Suprapubic skin (tissue), 4 donors: Measurements from ENCODE around the gene HPDL. TPM values are rescaled to one million over a fixed set of nuclear protein-coding genes. Genes with fewer than 3 reads are reported as not detected.
"Not testable (repeated sequence)": the region's sequence is repeated elsewhere in the genome, so short reads cannot be mapped to it uniquely, and the experiment has no call there.

Source experiments
- DNase-seq, 2 donors: peaks; one replicate each; pipeline ENCODE4 v3.0.0-alpha.2; 2019; ENCODE audit warnings: low spot score in 2 of 2
- H3K27ac ChIP-seq: fragments of 200-600 bp; sonication (generic); one replicate; pipeline ENCODE4 v1.5.1; 2019
- H3K27me3 ChIP-seq: fragments of 200-600 bp; sonication (generic); one replicate; pipeline ENCODE4 v1.5.1; 2019
- H3K36me3 ChIP-seq: fragments of 200-600 bp; sonication (generic); one replicate; pipeline ENCODE4 v1.5.1; 2019
- H3K4me1 ChIP-seq: fragments of 200-600 bp; sonication (generic); one replicate; pipeline ENCODE4 v1.5.1; 2019
- H3K4me3 ChIP-seq: fragments of 200-600 bp; sonication (generic); one replicate; pipeline ENCODE4 v1.5.1; 2019; ENCODE audit warnings: mild to moderate bottlenecking
- H3K9me3 ChIP-seq: fragments of 200-600 bp; sonication (generic); one replicate; pipeline ENCODE4 v1.5.1; 2019
- EP300 ChIP-seq: sonication (generic); formaldehyde crosslinking; IDR thresholded peaks from one replicate; pipeline ENCODE4 v1.6.1; 2017; ENCODE audit warnings: antibody characterized with exemption
- POLR2A ChIP-seq, 2 donors: fragments of 450-650 bp; IDR thresholded peaks; one replicate each; pipeline ENCODE4 v1.6.1; 2017; ENCODE audit warnings: antibody characterized with exemption in 2 of 2, mild to moderate bottlenecking in 2 of 2, moderate library complexity in 2 of 2
- POLR2AphosphoS5 ChIP-seq, 3 donors: sonication (generic); formaldehyde crosslinking; IDR thresholded peaks; one replicate each; pipeline ENCODE4 v1.6.1; 2017; ENCODE audit warnings: antibody characterized with exemption in 3 of 3
- WGBS: methylation state at CpG from one replicate; pipeline ENCODE4 v1.1.5; 2018; 5-methylcytosine and 5-hydroxymethylcytosine counted together
- total RNA-seq, 4 donors: library from RNA; depleted of rRNA; stranded (reverse); fragments of >200 nt; gene quantifications; one replicate each; pipeline ENCODE4 v1.1.0, GENCODE V29; 2016
- TF ChIP-seq, protein P1 (sequence below), 2 donors: fragments of 200-600 bp in 1 of 2; fragments of 450-650 bp in 1 of 2; sonication (generic) in 1 of 2; IDR thresholded peaks; one replicate each; pipeline ENCODE4 v1.5.1; 2016 to 2019; ENCODE audit warnings: antibody characterized with exemption in 2 of 2, mild to moderate bottlenecking in 1 of 2, moderate library complexity in 1 of 2

The HPDL gene
- total RNA-seq, 4 donors from 2014 or later: 1.1 to 3.3 (median 2.7) TPM; not detected in 1

DNA sequence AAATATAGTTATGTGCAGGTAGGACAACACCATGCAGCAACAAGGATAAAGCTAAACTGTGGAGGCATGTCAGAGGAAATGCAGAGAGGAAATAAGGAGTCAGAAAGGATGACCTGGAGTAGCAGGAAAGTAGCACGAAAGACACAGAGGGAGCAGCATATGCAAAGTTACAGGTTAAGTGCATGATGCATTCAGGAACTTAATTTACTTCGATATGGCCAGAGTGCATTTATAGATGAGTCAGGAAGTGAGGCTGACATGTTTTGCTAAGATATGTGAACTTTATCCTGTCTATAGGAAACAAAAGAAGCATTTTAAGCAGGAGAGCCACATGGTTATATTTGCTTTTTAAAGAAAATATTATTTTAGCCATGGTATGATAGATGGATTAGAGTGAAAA lies 29.0 kb downstream of the HPDL start:
- no peak for DNase-seq
- TF ChIP-seq, protein P1, sequence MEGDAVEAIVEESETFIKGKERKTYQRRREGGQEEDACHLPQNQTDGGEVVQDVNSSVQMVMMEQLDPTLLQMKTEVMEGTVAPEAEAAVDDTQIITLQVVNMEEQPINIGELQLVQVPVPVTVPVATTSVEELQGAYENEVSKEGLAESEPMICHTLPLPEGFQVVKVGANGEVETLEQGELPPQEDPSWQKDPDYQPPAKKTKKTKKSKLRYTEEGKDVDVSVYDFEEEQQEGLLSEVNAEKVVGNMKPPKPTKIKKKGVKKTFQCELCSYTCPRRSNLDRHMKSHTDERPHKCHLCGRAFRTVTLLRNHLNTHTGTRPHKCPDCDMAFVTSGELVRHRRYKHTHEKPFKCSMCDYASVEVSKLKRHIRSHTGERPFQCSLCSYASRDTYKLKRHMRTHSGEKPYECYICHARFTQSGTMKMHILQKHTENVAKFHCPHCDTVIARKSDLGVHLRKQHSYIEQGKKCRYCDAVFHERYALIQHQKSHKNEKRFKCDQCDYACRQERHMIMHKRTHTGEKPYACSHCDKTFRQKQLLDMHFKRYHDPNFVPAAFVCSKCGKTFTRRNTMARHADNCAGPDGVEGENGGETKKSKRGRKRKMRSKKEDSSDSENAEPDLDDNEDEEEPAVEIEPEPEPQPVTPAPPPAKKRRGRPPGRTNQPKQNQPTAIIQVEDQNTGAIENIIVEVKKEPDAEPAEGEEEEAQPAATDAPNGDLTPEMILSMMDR (IDR thresholded peaks at IDR 0.05): no peak
- TF ChIP-seq EP300 (no peak), POLR2AphosphoS5 (IDR thresholded peaks at IDR 0.05) (no peak), POLR2A (IDR thresholded peaks at IDR 0.05) (no peak)

DNA sequence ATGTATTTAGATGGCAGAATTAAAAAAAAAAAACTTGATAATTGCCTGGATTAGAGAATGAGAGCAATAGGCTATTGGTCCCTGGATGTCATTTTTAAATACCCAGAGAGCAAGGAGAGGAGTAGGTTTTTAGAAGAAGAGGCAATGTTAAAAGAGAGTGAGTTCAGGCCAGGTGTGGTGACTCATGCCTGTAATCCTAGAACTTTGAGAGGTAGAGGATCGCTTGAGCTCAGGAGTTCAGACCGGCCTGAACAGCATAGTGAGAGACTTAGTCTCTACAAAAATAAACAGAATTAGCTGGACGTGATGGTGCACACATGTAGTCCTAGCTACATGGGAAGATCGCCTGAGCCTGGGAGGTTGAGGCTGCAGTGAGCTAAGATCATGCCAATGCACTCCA lies 29.5 kb downstream of the HPDL start:
- Histone ChIP-seq H3K27ac (no peak overlapping the region), H3K36me3 (peaks cover 12% of the 10 kb centered on the region), H3K9me3 (no peaks in the 10 kb centered on the region), H3K4me3 (no peak overlapping the region), H3K4me1 (peaks cover 14% of the 10 kb centered on the region), H3K27me3 (no peaks in the 10 kb centered on the region)
- DNase-seq: no peak
- TF ChIP-seq POLR2AphosphoS5 (IDR thresholded peaks at IDR 0.05) (no peak), POLR2A (IDR thresholded peaks at IDR 0.05) (no peak), EP300 (no peak)
- TF ChIP-seq, protein P1 (IDR thresholded peaks at IDR 0.05): no peak
- 59% methylated on average over 4 of the region's 4 CpGs for WGBS

More for the DNA sequence above, 29.0 kb downstream of the HPDL start:
- Histone ChIP-seq H3K36me3 (peaks cover 12% of the 10 kb centered on the region), H3K4me3 (no peak overlapping the region), H3K27me3 (no peaks in the 10 kb centered on the region), H3K9me3 (no peaks in the 10 kb centered on the region), H3K4me1 (peaks cover 9% of the 10 kb centered on the region), H3K27ac (no peak overlapping the region)
- 57% methylated on average over 2 of the region's 2 CpGs for WGBS

DNA sequence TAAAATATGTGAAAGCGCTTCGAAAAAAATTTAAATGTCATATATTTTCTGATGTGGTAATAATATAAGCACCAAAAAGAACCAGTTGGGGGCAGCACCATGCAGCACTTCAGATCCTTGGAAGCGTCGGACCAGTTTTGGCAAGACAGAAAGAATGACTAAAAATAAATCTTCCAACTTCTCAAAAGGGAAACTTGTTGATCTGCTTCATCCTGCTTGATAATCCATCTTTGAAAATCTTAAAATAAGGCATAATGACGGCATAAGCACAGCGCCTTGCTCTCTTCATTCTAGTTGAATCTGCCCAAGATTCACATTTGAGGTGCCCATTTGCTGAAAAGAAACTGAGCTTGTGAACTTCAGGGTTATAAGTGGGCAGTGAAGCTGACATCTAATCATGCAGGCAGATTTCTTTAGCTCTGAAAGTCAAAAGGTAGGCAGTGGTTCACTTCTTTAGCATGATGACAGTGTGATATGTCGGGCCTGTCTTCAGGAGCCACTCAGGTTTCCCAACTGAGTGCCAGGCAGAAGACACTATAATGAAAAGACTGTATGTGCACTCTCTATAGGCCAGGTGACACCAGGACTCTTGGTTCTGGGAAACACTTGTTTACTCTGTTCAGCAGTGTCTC lies 33.3 kb downstream of the HPDL start:
- Histone ChIP-seq H3K9me3 (no peaks in the 10 kb centered on the region), H3K27ac (peak overlapping the region; percentile 79), H3K4me1 (peaks cover 21% of the 10 kb centered on the region), H3K36me3 (no peaks in the 10 kb centered on the region), H3K27me3 (no peaks in the 10 kb centered on the region), H3K4me3 (no peak overlapping the region)
- WGBS: 13% methylated on average over 7 of the region's 7 CpGs
- no peak for TF ChIP-seq POLR2A (IDR thresholded peaks at IDR 0.05)
- no peak for TF ChIP-seq EP300
- TF ChIP-seq, protein P1 (IDR thresholded peaks at IDR 0.05): peak; percentile 42 to 54
- no peak for TF ChIP-seq POLR2AphosphoS5 (IDR thresholded peaks at IDR 0.05)
- DNase-seq: no peak

DNA sequence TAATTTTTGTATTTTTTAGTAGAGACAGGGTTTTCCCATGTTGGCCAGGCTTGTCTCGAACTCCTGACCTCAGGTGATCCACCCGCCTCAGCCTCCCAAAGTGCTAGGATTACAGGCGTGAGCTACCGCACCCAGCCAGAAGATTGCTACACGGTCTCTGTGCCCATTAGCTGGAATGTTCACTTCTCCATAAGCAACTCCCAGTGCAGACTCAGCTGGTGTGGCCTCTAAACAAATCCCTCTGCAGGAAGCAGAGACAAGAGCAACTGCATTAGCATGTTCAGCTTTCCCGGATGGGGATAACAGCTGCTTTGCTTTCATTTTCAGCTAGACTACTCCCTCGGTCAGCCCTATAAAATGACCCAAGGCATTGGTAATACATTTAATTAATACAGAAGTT lies 34.3 kb downstream of the HPDL start:
- H3K27ac ChIP-seq: peak overlapping the region; percentile 79
- not testable (repeated sequence) for H3K36me3 ChIP-seq, DNase-seq, H3K27me3 ChIP-seq, H3K9me3 ChIP-seq
- H3K4me3 ChIP-seq: peak overlapping the region; percentile 27
- peaks cover 21% of the 10 kb centered on the region for H3K4me1 ChIP-seq
- WGBS: 21% methylated on average over 7 of the region's 7 CpGs

DNA sequence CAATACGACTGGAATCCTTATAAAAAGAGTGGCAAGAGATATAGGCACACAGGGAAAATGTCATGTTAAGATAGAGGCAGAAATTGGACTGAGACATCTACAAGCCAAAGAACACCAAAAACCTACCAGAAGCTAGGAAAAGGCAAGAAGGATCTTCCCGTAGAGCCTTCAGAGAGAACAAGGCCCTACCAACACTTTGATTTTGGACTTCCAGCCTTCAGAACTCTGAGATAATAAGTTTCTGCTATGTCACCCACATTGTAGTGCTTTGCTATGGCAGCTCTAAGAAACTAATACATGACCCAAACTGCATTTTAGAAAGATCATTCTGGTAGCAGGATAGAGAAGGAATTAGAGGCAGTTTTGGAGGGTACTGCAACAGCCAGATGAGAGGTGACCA lies 37.6 kb downstream of the HPDL start:
- H3K36me3 ChIP-seq: no peaks in the 10 kb centered on the region
- H3K4me3 ChIP-seq: no peak overlapping the region
- H3K27me3 ChIP-seq: no peaks in the 10 kb centered on the region
- DNase-seq: no peak
- peaks cover 21% of the 10 kb centered on the region for H3K4me1 ChIP-seq
- 91% methylated on average over 2 of the region's 2 CpGs for WGBS
- TF ChIP-seq, protein P1 (IDR thresholded peaks at IDR 0.05): no peak
- TF ChIP-seq EP300: no peak
- H3K9me3 ChIP-seq: no peaks in the 10 kb centered on the region
- no peak overlapping the region for H3K27ac ChIP-seq

DNA sequence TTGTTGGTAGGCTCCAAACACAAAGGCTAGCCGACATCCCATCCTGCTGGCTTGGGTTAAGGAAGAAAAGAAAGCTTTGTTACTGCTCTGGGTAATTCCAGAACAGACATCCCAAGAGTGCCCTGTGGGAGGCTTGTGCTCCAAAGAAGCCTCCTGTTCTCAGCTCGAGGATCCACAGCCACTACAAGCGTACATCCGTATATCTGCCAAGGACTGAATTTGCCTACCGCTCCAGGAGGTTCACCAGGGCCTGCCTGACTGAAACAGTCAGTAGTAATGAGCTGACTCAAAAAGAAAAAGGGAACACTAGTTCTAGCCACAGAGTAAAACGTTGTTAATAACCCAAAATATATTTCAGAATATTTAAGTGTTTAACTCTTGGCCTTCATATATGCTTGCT lies 38.4 kb downstream of the HPDL start:
- Histone ChIP-seq H3K9me3 (no peaks in the 10 kb centered on the region), H3K27me3 (no peaks in the 10 kb centered on the region), H3K4me1 (peaks cover 18% of the 10 kb centered on the region), H3K4me3 (no peak overlapping the region), H3K27ac (no peak overlapping the region), H3K36me3 (no peaks in the 10 kb centered on the region)
- TF ChIP-seq POLR2A (IDR thresholded peaks at IDR 0.05) (no peak), EP300 (no peak), POLR2AphosphoS5 (IDR thresholded peaks at IDR 0.05) (no peak)
- TF ChIP-seq, protein P1 (IDR thresholded peaks at IDR 0.05): no peak
- no peak for DNase-seq
- 75% methylated on average over 5 of the region's 6 CpGs for WGBS
